Stomach (tissue), 9 donors: Measurements from ENCODE around the gene ANAPC10. TPM values are rescaled to one million over a fixed set of nuclear protein-coding genes. Genes with fewer than 3 reads are reported as not detected.
"Not testable (repeated sequence)": the region's sequence is repeated elsewhere in the genome, so short reads cannot be mapped to it uniquely, and the experiment has no call there.

Source experiments
- DNase-seq, 2 donors: peaks; one replicate each; pipeline versions ENCODE4 v3.0.0 to v3.0.0-alpha.2; 2013 to 2019
- H3K27ac ChIP-seq, 5 donors: fragments of 200-600 bp in 4 of 5; sonication (generic) in 4 of 5; one replicate each; pipeline ENCODE4 v1.5.1; 2013 to 2019; ENCODE audit warnings: mild to moderate bottlenecking in 1 of 5, moderate library complexity in 1 of 5
- H3K27me3 ChIP-seq, 3 donors: fragments of 200-600 bp; sonication (generic); one replicate each; pipeline ENCODE4 v1.5.1; 2017 to 2019; ENCODE audit warnings: mixed run types in 1 of 3
- H3K36me3 ChIP-seq, 4 donors: fragments of 200-600 bp; sonication (generic); 1 replicate in 3 of 4; 2 replicates in 1 of 4; pipeline ENCODE4 v1.5.1; 2016 to 2019
- H3K4me1 ChIP-seq, 4 donors: fragments of 200-600 bp; sonication (generic); one replicate each; pipeline ENCODE4 v1.5.1; 2016 to 2019
- H3K4me3 ChIP-seq, 4 donors: fragments of 200-600 bp; sonication (generic) in 3 of 4; one replicate each; pipeline ENCODE4 v1.5.1; 2016 to 2019; ENCODE audit warnings: mild to moderate bottlenecking in 1 of 4
- H3K9me3 ChIP-seq, 4 donors: fragments of 200-600 bp; sonication (generic); one replicate each; pipeline ENCODE4 v1.5.1; 2016 to 2019
- EP300 ChIP-seq: sonication (generic); formaldehyde crosslinking; IDR thresholded peaks from one replicate; pipeline ENCODE4 v1.6.1; 2017; ENCODE audit warnings: antibody characterized with exemption
- POLR2A ChIP-seq, 4 donors: fragments of 450-650 bp; IDR thresholded peaks; one replicate each; pipeline ENCODE4 v1.6.1; 2016; ENCODE audit warnings: antibody characterized with exemption in 4 of 4, control low read depth in 2 of 4, mild to moderate bottlenecking in 1 of 4, moderate library complexity in 1 of 4
- POLR2AphosphoS5 ChIP-seq, 3 donors: sonication (generic); formaldehyde crosslinking; IDR thresholded peaks; one replicate each; pipeline ENCODE4 v1.6.1; 2016; ENCODE audit warnings: antibody characterized with exemption in 3 of 3
- WGBS, 5 donors: extraction: QIAGEN DNeasy Blood & Tissue Kit in 3 of 5; methylation state at CpG; one replicate each; pipeline versions ENCODE4 v1.1.5 to v1.1.7; 2013 to 2018; 5-methylcytosine and 5-hydroxymethylcytosine counted together
- intact Hi-C: fragments of 100-400 bp; cut with DNase I; formaldehyde crosslinking; loops from one replicate; pipeline ENCODE4 v1.15.1; 2023; ENCODE audit warnings: low total_unique reads
- polyA plus RNA-seq, 3 donors: library from polyadenylated mRNA; stranded (reverse); fragments of 200-250 nt; gene quantifications; one replicate each; pipeline ENCODE4 v1.2.3, GENCODE V29; 2013
- total RNA-seq, 5 donors: library from RNA; depleted of rRNA; stranded (reverse); fragments of >200 nt; gene quantifications; one replicate each; pipeline versions ENCODE4 v1.1.0 to v1.2.3, GENCODE V29; 2014 to 2016
- TF ChIP-seq, protein P1 (sequence below), 7 experiments: fragments of 450-650 bp in 4 of 7; fragments of 200-600 bp in 3 of 7; sonication (generic) in 3 of 7; IDR thresholded peaks; one replicate each; pipeline ENCODE4 v1.5.1; 2016 to 2019; ENCODE audit warnings: antibody characterized with exemption in 7 of 7, control low read depth in 2 of 7, mild to moderate bottlenecking in 1 of 7
- donor health status: healthy with polysubstance abuse.
- donor health status: Bipolar disorder and iron deficiency.
- donor health status: healthy.

Gene ANAPC10
- total and polyA plus RNA-seq, 8 donors = 2.6 to 42.0 (median 14.0) TPM

DNA sequence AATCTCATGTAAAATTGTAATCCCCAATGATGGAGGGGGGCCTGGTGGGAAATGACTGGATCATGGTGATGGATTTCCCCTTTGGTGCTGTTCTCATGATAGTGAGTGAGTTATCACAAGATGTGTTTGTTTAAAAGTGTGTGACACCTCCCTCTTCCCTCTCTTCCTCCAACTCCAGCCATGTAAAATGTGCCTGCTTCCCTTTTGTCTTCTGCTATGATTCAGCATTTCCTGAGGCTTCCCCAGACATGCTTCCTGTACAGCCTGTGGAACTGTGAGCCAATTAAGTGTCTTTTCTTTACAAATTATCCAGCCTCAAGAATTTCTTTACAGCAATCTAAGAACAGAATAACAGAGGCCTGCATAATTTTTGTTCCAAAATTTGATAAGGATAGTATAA lies 85.2 kb downstream of the ANAPC10 start:
- no peaks in the 10 kb centered on the region for H3K9me3 ChIP-seq
- H3K27me3 ChIP-seq = no peaks in the 10 kb centered on the region
- intact Hi-C loops = no loop called here
- no peak overlapping the region for H3K4me3 ChIP-seq
- peaks cover 0 to 12% (median 2%) of the 10 kb centered on the region in 4 donors for H3K4me1 ChIP-seq
- H3K36me3 ChIP-seq = no peaks in the 10 kb centered on the region
- H3K27ac ChIP-seq = no peak overlapping the region
- DNase-seq = peak in 1 of 2 donors; percentile 16
- no peak for TF ChIP-seq POLR2AphosphoS5 (IDR thresholded peaks at IDR 0.05)
- no peak for TF ChIP-seq EP300
- no peak for TF ChIP-seq POLR2A (IDR thresholded peaks at IDR 0.05)

DNA sequence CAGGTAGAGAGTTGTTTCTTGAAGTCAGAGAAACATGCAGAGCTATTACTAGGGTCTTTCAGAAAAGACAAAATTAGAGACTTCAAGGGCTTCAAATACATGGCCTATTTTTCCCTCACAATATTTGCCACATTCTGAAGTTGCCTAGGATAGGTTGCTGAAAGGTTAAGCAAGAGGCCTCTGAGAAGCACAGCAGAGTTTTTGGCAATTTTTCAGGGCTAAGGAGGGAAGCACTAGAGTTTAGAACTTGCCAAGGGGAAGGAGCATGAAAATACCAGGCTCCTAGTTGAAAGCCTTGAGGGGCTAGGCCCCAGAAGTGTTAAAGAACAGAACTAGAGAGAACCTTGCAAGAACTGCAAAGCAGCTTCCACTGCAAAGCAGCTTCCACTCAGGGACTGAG lies 86.4 kb downstream of the ANAPC10 start:
- Histone ChIP-seq H3K9me3 (no peaks in the 10 kb centered on the region), H3K27me3 (no peaks in the 10 kb centered on the region), H3K27ac (no peak overlapping the region), H3K4me3 (no peak overlapping the region), H3K36me3 (no peaks in the 10 kb centered on the region), H3K4me1 (peaks cover 0 to 12% (median 2%) of the 10 kb centered on the region in 4 donors)
- no peak for DNase-seq
- TF ChIP-seq EP300 = no peak
- TF ChIP-seq, protein P1, sequence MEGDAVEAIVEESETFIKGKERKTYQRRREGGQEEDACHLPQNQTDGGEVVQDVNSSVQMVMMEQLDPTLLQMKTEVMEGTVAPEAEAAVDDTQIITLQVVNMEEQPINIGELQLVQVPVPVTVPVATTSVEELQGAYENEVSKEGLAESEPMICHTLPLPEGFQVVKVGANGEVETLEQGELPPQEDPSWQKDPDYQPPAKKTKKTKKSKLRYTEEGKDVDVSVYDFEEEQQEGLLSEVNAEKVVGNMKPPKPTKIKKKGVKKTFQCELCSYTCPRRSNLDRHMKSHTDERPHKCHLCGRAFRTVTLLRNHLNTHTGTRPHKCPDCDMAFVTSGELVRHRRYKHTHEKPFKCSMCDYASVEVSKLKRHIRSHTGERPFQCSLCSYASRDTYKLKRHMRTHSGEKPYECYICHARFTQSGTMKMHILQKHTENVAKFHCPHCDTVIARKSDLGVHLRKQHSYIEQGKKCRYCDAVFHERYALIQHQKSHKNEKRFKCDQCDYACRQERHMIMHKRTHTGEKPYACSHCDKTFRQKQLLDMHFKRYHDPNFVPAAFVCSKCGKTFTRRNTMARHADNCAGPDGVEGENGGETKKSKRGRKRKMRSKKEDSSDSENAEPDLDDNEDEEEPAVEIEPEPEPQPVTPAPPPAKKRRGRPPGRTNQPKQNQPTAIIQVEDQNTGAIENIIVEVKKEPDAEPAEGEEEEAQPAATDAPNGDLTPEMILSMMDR (IDR thresholded peaks at IDR 0.05) = no peak
- TF ChIP-seq POLR2AphosphoS5 (IDR thresholded peaks at IDR 0.05) = no peak
- TF ChIP-seq POLR2A (IDR thresholded peaks at IDR 0.05) = no peak
- intact Hi-C loops = no loop called here

DNA sequence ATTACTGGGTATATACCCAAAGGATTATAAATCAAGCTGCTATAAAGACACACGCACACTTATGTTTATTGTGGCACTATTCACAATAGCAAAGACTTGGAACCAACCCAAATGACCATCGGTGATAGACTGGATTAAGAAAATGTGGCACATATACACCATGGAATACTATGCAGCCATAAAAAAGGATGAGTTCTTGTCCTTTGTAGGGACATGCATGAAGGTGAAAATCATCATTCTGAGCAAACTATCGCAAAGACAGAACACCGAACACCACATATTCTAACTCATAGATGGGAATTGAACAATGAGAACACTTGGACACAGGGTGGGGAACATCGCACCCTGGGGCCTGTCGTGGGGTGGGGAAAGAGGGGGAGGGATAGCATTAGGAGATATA lies 87.7 kb downstream of the ANAPC10 start:
- intact Hi-C loops, H3K27ac ChIP-seq, H3K27me3 ChIP-seq, H3K9me3 ChIP-seq, H3K4me3 ChIP-seq, H3K36me3 ChIP-seq, DNase-seq: not testable (repeated sequence)
- WGBS, 5 donors = 91 to 99% (median 98%) methylated on average over 6 of the region's 6 CpGs
- peaks cover 0 to 12% (median 2%) of the 10 kb centered on the region in 4 donors for H3K4me1 ChIP-seq

DNA sequence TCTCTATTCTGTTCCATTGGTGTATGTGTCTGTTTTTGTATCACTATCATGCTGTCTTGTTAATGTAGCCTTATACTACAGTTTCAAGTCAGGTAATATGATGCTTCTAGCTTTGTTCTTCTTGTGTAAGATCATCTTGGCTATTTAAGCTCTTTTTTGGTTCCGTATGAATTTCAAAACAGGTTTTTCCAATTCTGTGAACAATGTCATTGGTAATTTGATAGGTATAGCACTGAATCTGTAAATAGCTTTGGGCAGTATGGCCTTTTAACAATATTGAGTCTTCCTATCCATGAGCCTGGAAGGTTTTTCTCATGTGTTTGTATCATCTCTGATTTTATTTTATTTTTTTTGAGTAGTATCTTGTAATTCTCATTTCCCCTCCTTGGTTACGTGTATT lies 94.3 kb downstream of the ANAPC10 start:
- H3K27ac ChIP-seq = no peak overlapping the region
- WGBS, 5 donors = 91 to 98% (median 93%) methylated on average over 2 of the region's 2 CpGs

DNA sequence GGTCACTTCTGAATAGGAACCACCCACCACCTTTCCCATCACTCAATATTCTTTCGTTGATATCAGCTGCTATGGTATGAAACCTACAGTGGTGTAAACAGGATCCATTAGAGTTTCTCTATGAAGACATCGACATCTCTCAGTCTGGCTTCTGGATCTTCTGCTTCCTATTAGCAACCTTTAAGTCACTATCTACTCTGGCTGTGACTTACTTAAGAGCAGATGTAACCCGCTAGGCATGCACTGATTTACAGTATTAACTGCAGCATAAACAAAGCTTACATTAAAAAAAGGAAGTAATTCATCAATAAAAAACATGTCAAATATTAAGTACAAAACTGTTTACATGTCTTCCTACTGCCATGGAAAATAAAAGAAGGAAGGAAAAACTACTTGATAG lies 96.4 kb downstream of the ANAPC10 start:
- H3K9me3 ChIP-seq = peaks cover 0 to 6% (median 0%) of the 10 kb centered on the region in 4 donors
- WGBS, 5 donors = 67 to 80% (median 76%) methylated on average over 3 of the region's 3 CpGs
- TF ChIP-seq EP300 (no peak), POLR2AphosphoS5 (IDR thresholded peaks at IDR 0.05) (no peak), POLR2A (IDR thresholded peaks at IDR 0.05) (no peak)
- TF ChIP-seq, protein P1 (IDR thresholded peaks at IDR 0.05) = no peak
- no peaks in the 10 kb centered on the region for H3K4me1 ChIP-seq
- H3K36me3 ChIP-seq = no peaks in the 10 kb centered on the region
- no peaks in the 10 kb centered on the region for H3K27me3 ChIP-seq
- no peak for DNase-seq
- no peak overlapping the region for H3K27ac ChIP-seq
- intact Hi-C loops = no loop called here
- no peak overlapping the region for H3K4me3 ChIP-seq

More for the DNA sequence above, 94.3 kb downstream of the ANAPC10 start:
- Histone ChIP-seq H3K36me3 (no peaks in the 10 kb centered on the region), H3K4me1 (no peaks in the 10 kb centered on the region), H3K27me3 (no peaks in the 10 kb centered on the region), H3K9me3 (peaks cover 0 to 6% (median 0%) of the 10 kb centered on the region in 4 donors), H3K4me3 (no peak overlapping the region)
- TF ChIP-seq EP300 (no peak), POLR2A (IDR thresholded peaks at IDR 0.05) (no peak), POLR2AphosphoS5 (IDR thresholded peaks at IDR 0.05) (no peak)
- TF ChIP-seq, protein P1 (IDR thresholded peaks at IDR 0.05) = no peak
- DNase-seq = no peak
- intact Hi-C loops = no loop called here

DNA sequence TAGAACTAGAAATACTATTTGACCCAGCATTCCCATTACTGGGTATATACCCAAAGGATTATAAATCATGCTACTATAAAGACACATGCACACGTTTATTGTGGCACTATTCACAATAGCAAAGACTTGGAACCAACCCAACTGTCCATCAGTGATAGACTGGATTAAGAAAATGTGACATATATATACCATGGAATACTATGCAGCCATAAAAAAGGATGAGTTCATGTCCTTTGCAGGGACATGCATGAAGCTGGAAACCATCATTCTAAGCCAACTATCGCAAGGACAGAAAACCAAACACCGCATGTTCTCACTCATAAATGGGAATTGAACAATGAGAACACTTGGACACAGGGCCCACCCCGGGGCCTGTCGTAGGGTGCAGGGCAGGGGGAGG lies 97.3 kb downstream of the ANAPC10 start:
- H3K36me3 ChIP-seq, H3K27ac ChIP-seq, H3K9me3 ChIP-seq, DNase-seq, H3K4me3 ChIP-seq, intact Hi-C loops, H3K27me3 ChIP-seq, H3K4me1 ChIP-seq: not testable (repeated sequence)
- 89 to 97% (median 96%) methylated on average over 5 of the region's 5 CpGs for WGBS, 5 donors
